SU-DHL-6 (cell line): ENCODE measurements around the gene SMC4.

ENCODE experiments used
- CTCF ChIP-seq: fragments of 200-600 bp; sonication (generic); IDR thresholded peaks from one replicate; pipeline ENCODE4 v1.5.1; 2017; ENCODE audit warnings: antibody characterized with exemption, mild to moderate bottlenecking, low read length, moderate library complexity; ENCODE audit not compliant: insufficient read depth, poor library complexity, severe bottlenecking
- EZH2phosphoT487 ChIP-seq: fragments of 200-600 bp; sonication (generic), shearing (Covaris generic); conservative IDR thresholded peaks from 2 replicates; pipeline ENCODE4 v1.6.1; 2018; ENCODE audit warnings: mild to moderate bottlenecking, antibody characterized with exemption, low read length, moderate library complexity, mixed read lengths

GRCh38 chr3:160379628-160380214 lies 19.7 kb upstream of the SMC4 start:
- TF ChIP-seq CTCF (no peak), EZH2phosphoT487 (no peak)
